GM19467 (cell line): ENCODE data around the gene SMPDL3A.

ENCODE experiments used
- ATAC-seq: cut with Tn5 transposase; IDR thresholded peaks from one replicate; pipeline ENCODE4 v1.9.1; 2021; ENCODE audit warnings: mild to moderate bottlenecking, moderate library complexity; ENCODE audit not compliant: unreplicated experiment

SMPDL3A gene

GRCh38 chr6:122775975-122776374 is 13.1 kb upstream of the SMPDL3A start:
- no peak for ATAC-seq

GRCh38 chr6:122778302-122778701 is 10.8 kb upstream of the SMPDL3A start:
- ATAC-seq: no peak

GRCh38 chr6:122778985-122779661 is 9.9 kb upstream of the SMPDL3A start:
- no peak for ATAC-seq

GRCh38 chr6:122779667-122780066 is 9.4 kb upstream of the SMPDL3A start, which contains the start of gene FABP7:
Gene FABP7, plus strand, starts transcription at chr6:122779716. Its CDS starts 79 bp downstream, at chr6:122779795.
- no peak for ATAC-seq

GRCh38 chr6:122780114-122780513 is 8.9 kb upstream of the SMPDL3A start:
- ATAC-seq: no peak

- no peak for ATAC-seq
Measured at GRCh38 chr6:122781716-122782115, 7.3 kb upstream of the SMPDL3A start.

- no peak for ATAC-seq
Measured at GRCh38 chr6:122783401-122783800, 5.7 kb upstream of the SMPDL3A start.

GRCh38 chr6:122785891-122786290 is 3.2 kb upstream of the SMPDL3A start:
- ATAC-seq: no peak

- no peak for ATAC-seq
Measured at GRCh38 chr6:122787721-122788120, 1.3 kb upstream of the SMPDL3A start.

GRCh38 chr6:122788208-122788607 is 850 bp upstream of the SMPDL3A start:
- no peak for ATAC-seq

GRCh38 chr6:122788663-122789181 is 336 bp upstream of the SMPDL3A start:
- ATAC-seq: no peak

- no peak for ATAC-seq
Measured at GRCh38 chr6:122790028-122790422, 967 bp downstream of the SMPDL3A start.

- ATAC-seq: no peak
Measured at GRCh38 chr6:122790423-122791309, 1.6 kb downstream of the SMPDL3A start.

GRCh38 chr6:122791310-122791679 is 2.2 kb downstream of the SMPDL3A start:
- ATAC-seq: no peak

GRCh38 chr6:122792766-122793165 is 3.7 kb downstream of the SMPDL3A start:
- no peak for ATAC-seq

- ATAC-seq: no peak
Measured at GRCh38 chr6:122797537-122797936, 8.5 kb downstream of the SMPDL3A start.

GRCh38 chr6:122798099-122798641 is 9.1 kb downstream of the SMPDL3A start:
- peak; percentile 75 for ATAC-seq

- ATAC-seq: no peak
Measured at GRCh38 chr6:122799140-122799745, 10.2 kb downstream of the SMPDL3A start.

GRCh38 chr6:122799916-122800686 is 11.0 kb downstream of the SMPDL3A start:
- ATAC-seq: no peak

GRCh38 chr6:122800906-122801305 is 11.8 kb downstream of the SMPDL3A start:
- no peak for ATAC-seq
